ENCODE data around the gene SERGEF. TPM values are rescaled to one million over a fixed set of nuclear protein-coding genes. Genes with fewer than 3 reads are reported as not detected.

SERGEF gene
- total RNA-seq, 2 donors from 2014 or later = 29.9 to 39.4 TPM

- Histone ChIP-seq H3K27ac (no peak overlapping the region), H3K27me3 (replicated peaks; ENCODE audit: insufficient read depth) (no peaks in the 10 kb centered on the region), H3K4me1 (replicated peaks) (no peaks in the 10 kb centered on the region), H3K4me3 (no peak overlapping the region), H3K36me3 (no peaks in the 10 kb centered on the region), H3K9me3 (no peaks in the 10 kb centered on the region)
- DNase-seq (ENCODE audit: low spot score) = no peak
- WGBS = 83% methylated on average over 10 of the region's 14 CpGs
- TF ChIP-seq CTCF (IDR thresholded peaks at IDR 0.05) (no peak), POLR2AphosphoS5 (IDR thresholded peaks at IDR 0.05) (no peak), POLR2A (IDR thresholded peaks at IDR 0.05) (no peak)
- intact Hi-C loops (cut with DNase I) = no loop called here
Observed at GRCh38 chr11:17779861-17780594, 232.8 kb downstream of the SERGEF start.

- 92% methylated on average over 40 of the region's 40 CpGs for WGBS
- H3K36me3 ChIP-seq = no peaks in the 10 kb centered on the region
- H3K27ac ChIP-seq = no peak overlapping the region
- H3K9me3 ChIP-seq = no peaks in the 10 kb centered on the region
- no peaks in the 10 kb centered on the region for H3K27me3 ChIP-seq (replicated peaks; ENCODE audit: insufficient read depth)
- H3K4me3 ChIP-seq = no peak overlapping the region
- H3K4me1 ChIP-seq (replicated peaks) = no peaks in the 10 kb centered on the region
- TF ChIP-seq POLR2AphosphoS5 (IDR thresholded peaks at IDR 0.05) (no peak), CTCF (IDR thresholded peaks at IDR 0.05) (no peak), POLR2A (IDR thresholded peaks at IDR 0.05) (no peak)
- no peak for DNase-seq (ENCODE audit: low spot score)
- intact Hi-C loops (cut with DNase I) = no loop called here
Observed at GRCh38 chr11:17778956-17779860, 233.6 kb downstream of the SERGEF start.

GRCh38 chr11:17778352-17778751 is 234.5 kb downstream of the SERGEF start:
- TF ChIP-seq POLR2AphosphoS5 (IDR thresholded peaks at IDR 0.05) (no peak), CTCF (IDR thresholded peaks at IDR 0.05) (no peak), POLR2A (IDR thresholded peaks at IDR 0.05) (no peak)
- Histone ChIP-seq H3K9me3 (no peaks in the 10 kb centered on the region), H3K4me3 (no peak overlapping the region), H3K36me3 (no peaks in the 10 kb centered on the region), H3K27me3 (replicated peaks; ENCODE audit: insufficient read depth) (no peaks in the 10 kb centered on the region), H3K27ac (no peak overlapping the region), H3K4me1 (replicated peaks) (no peaks in the 10 kb centered on the region)
- no peak for DNase-seq (ENCODE audit: low spot score)
- intact Hi-C loops (cut with DNase I) = no loop called here
- 94% methylated on average over 5 of the region's 5 CpGs for WGBS

- H3K9me3 ChIP-seq = no peaks in the 10 kb centered on the region
- WGBS = 89% methylated on average over 13 of the region's 13 CpGs
- TF ChIP-seq CTCF (IDR thresholded peaks at IDR 0.05) (no peak), POLR2AphosphoS5 (IDR thresholded peaks at IDR 0.05) (no peak), POLR2A (IDR thresholded peaks at IDR 0.05) (no peak)
- no peaks in the 10 kb centered on the region for H3K27me3 ChIP-seq (replicated peaks; ENCODE audit: insufficient read depth)
- no peaks in the 10 kb centered on the region for H3K36me3 ChIP-seq
- no peak for DNase-seq (ENCODE audit: low spot score)
- no peaks in the 10 kb centered on the region for H3K4me1 ChIP-seq (replicated peaks)
- no peak overlapping the region for H3K4me3 ChIP-seq
- intact Hi-C loops (cut with DNase I) = no loop called here
- H3K27ac ChIP-seq = no peak overlapping the region
Observed at GRCh38 chr11:17777738-17778091, 235.1 kb downstream of the SERGEF start.

Data from prostate gland (tissue), 2 donors.